Hair follicular keratinocyte (primary cell): ENCODE measurements around the gene MICAL3. TPM values are rescaled to one million over a fixed set of nuclear protein-coding genes. Genes with fewer than 3 reads are reported as not detected.

Source experiments
- total RNA-seq: library from RNA; depleted of rRNA; stranded (reverse); fragments of >200 nt; gene quantifications from 2 replicates; pipeline ENCODE4 v1.2.3, GENCODE V29; 2015

Gene MICAL3, protein sequence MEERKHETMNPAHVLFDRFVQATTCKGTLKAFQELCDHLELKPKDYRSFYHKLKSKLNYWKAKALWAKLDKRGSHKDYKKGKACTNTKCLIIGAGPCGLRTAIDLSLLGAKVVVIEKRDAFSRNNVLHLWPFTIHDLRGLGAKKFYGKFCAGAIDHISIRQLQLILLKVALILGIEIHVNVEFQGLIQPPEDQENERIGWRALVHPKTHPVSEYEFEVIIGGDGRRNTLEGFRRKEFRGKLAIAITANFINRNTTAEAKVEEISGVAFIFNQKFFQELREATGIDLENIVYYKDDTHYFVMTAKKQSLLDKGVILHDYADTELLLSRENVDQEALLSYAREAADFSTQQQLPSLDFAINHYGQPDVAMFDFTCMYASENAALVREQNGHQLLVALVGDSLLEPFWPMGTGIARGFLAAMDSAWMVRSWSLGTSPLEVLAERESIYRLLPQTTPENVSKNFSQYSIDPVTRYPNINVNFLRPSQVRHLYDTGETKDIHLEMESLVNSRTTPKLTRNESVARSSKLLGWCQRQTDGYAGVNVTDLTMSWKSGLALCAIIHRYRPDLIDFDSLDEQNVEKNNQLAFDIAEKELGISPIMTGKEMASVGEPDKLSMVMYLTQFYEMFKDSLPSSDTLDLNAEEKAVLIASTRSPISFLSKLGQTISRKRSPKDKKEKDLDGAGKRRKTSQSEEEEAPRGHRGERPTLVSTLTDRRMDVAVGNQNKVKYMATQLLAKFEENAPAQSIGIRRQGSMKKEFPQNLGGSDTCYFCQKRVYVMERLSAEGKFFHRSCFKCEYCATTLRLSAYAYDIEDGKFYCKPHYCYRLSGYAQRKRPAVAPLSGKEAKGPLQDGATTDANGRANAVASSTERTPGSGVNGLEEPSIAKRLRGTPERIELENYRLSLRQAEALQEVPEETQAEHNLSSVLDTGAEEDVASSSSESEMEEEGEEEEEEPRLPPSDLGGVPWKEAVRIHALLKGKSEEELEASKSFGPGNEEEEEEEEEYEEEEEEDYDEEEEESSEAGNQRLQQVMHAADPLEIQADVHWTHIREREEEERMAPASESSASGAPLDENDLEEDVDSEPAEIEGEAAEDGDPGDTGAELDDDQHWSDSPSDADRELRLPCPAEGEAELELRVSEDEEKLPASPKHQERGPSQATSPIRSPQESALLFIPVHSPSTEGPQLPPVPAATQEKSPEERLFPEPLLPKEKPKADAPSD (N-terminal part only)
- 25.8 and 27.7 TPM in 2 replicates for total RNA-seq

GRCh38 chr22:18024276-18024939 lies at the start of gene MICAL3:
Gene MICAL3 (minus strand): TSS chr22:18024561. CDS start chr22:17906812, 117,749 bp downstream.

GRCh38 chr22:17774206-17774925 lies 250.0 kb downstream of the MICAL3 start, which contains the start of gene BID:
Gene BID (minus strand): TSS chr22:17774469. CDS start chr22:17750116, 24,353 bp downstream.

Other genes starting within 250 kb of the MICAL3 start
- 16.1 and 17.3 TPM in 2 replicates for gene PEX26, start 53.4 kb upstream of the MICAL3 start, total RNA-seq
- 0.27 TPM in 1 of 2 replicates, not detected in the other for gene TUBA8, start 86.2 kb upstream of the MICAL3 start, total RNA-seq
- gene USP18, start 125.6 kb upstream of the MICAL3 start, total RNA-seq = 1.4 and 1.6 TPM in 2 replicates